ENCODE measurements around the gene IGFBP7. TPM values are rescaled to one million over a fixed set of nuclear protein-coding genes. Genes with fewer than 3 reads are reported as not detected.
A peak's percentile ranks its signal among the peaks of the same experiment; 100 is the strongest.

Gene IGFBP7
- polyA plus RNA-seq, 4 donors: 651 to 699 (median 679) TPM

DNA sequence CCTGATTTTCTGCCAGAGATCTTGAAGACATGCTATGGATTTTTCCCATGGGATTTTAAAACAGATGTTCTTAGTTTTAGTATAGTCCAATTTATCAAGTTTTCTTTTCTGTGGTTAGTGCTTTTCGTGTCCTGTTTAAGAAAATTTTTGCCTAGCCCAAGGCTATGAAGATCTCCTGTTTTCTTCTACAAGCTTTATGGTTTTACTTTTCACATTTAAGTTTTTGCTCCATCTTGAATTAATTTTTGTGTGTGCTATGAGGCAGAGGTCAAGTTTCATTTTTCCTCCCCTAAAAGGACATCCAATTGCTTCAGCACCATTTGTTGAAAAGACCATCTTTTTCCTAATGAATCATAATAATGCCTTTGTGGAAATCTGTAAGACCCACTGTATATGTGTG is 65.9 kb downstream of the IGFBP7 start:
- DNase-seq (ENCODE audit: low read depth in 4 of 4, low spot score in 3 of 4): no peak

DNA sequence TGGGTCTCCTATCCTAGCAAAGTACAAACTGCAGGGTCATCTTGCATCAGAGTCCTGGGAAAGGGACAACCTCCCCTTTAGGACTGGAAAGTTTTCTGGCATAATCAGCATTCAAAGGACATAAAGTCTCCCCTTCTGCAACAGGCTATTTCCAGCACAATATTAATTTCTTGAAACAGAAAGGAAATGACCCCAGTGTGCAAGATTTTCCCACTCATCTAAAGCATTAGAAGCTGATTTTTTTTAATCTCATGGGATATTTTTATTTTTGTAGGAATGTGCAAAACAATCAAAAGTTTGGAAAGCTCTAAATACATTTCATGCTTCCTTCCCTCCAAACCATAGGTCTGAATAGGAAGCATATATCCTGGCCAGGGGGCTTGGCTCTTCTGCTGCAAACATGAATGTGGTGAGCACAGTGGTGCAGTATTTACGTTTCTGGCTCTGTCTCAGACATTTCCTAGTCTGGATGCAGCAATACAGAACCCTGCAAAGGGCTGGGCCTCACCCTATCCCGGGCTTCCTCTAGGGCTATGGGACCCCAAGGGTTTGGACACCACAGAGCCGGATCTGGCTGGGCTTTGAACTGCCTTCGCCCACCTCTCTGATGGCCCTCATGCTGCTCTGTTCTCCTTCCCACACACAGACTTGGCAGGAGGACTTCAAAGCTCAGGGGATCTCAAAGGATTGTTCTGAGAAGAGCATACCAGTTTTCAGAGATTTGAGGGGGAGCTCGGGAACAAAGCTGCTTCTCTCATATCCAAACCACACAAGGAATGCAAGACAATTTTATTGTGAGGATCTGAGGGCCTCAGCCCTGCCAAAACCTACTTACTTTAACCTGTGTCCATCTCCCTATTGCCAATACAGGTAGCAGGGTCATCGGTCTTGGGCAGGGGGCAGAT is 66.6 kb downstream of the IGFBP7 start:
- no peak for DNase-seq (ENCODE audit: low read depth in 4 of 4, low spot score in 3 of 4)

DNA sequence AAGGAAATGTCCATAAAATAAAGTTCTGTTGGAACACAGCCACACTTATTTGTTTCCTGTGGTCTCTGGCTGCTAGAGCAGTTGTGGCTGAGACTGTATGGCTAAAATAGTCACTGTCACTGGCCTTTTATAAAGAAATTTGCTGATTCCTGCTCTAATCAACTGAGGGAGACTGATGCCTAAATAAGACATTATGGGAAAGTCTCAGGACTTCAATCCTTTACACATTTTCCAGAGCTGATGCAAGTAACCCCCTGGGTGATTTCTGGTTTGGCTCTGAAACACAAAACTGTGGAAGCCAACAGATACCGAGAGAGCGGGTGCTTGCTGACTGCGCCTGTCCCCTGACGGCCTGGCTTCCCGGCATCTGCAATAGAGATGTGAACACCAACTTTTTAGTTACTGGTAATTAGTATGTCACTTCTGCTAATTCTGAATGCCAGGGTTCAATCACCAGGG is 67.4 kb downstream of the IGFBP7 start:
- no peak for DNase-seq (ENCODE audit: low read depth in 4 of 4, low spot score in 3 of 4)

DNA sequence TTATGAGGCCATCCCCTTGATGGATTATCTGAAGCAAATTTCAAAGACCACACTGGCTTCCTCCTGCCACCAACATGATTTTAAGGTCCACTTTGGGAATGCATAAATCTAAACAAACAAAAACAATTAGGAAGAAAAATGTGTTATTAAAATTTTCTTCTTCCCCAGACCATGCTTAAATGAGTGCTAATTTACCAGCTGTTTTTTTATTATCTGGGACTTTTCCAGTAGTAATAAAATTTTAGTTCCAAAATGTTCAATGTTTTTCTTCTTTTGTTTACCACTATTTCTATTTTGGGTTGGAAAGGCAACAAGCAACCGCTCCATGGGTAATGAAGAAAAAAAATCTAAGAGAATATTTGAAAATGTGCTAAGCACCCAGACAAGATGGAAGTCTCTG is 69.2 kb downstream of the IGFBP7 start:
- no peak for DNase-seq (ENCODE audit: low read depth in 4 of 4, low spot score in 3 of 4)

DNA sequence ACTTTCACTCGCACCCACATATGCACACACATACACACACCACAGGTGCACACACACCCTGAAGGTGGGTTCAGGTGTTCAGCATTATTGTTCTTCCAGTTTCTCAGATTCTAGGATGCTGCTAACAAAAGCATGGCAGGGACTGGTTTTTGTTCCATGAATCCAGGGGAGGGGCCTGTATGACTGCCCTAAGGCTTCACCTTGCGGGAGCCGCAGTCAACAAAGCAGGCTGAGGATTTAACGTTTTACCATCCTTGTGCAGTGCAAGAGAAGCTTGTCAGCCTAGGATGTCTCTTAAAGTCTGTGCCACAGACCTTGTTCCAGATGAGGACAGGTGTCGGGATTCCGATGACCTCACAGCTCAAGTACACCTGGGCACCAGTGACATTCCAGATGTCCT is 69.7 kb downstream of the IGFBP7 start:
- no peak for DNase-seq (ENCODE audit: low read depth in 4 of 4, low spot score in 3 of 4)

DNA sequence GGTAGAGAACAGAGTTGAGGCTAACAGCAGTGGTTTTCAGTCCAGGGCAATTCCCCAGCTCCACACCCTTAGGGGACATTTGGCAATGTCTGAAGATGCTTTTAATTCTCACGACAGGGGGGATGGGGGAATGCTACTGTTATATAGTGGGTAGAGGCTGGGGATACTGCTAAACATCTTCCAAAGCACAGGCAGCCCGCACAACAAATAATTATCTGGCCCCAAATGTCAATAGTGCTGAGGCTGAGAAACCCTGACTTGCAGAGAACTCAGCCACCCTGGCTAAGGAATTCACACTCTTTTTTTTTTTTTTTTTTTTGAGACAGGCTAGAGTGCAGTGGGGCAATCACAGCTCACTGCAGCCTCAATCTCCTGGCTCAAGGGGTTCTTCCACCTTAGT is 70.8 kb downstream of the IGFBP7 start:
- DNase-seq (ENCODE audit: low read depth in 4 of 4, low spot score in 3 of 4): no peak

DNA sequence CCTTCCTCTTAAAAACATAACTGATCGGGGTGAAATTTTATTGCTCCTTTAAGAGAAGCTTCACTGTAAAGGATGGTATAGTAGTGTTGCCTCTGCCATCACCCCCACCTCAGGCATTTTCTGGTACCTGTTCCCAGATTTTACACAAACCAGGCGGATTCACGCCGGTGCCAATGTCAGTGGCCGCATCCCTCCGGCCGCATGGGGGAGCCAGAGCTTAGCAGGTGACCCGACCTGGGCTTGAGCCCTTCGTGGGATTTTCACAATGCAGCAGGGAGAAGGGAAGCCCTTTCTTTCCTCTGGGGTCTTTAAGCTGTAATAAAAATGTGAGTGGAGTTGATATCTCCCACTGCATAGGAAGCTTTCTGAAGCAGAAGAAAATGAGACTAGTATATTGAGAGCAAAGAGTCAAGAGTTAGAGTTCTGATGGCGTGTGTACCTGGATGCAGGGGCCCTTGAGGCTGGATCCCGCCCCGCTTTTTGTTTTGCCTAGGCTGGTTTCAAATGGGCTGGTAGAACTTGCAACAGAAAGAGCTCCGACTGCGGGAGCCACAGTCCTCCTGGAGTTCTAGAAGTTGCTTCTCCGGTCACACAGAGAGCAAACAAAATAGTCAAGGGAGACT is 72.1 kb downstream of the IGFBP7 start:
- DNase-seq (ENCODE audit: low read depth in 4 of 4, low spot score in 3 of 4): peak in 1 of 4 donors; percentile 54

DNA sequence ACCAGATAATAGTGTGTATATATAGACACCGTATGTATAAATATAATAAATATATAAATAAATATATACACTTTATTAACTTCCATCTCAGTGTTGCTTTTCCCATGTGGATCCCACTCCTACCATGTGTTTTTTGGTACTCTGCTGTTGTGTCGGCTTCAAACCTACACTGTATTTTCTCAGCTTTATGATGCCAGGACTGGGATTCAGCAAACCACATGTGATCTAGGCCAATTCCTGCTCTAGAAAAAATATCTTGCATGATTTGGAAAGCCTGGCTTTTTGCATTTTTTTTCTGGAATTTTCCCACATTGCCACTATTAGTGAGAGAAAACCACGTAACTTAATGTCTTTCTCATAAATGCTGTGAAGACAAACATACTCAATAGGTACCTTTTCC is 75.7 kb downstream of the IGFBP7 start:
- DNase-seq (ENCODE audit: low read depth in 4 of 4, low spot score in 3 of 4): no peak

DNA sequence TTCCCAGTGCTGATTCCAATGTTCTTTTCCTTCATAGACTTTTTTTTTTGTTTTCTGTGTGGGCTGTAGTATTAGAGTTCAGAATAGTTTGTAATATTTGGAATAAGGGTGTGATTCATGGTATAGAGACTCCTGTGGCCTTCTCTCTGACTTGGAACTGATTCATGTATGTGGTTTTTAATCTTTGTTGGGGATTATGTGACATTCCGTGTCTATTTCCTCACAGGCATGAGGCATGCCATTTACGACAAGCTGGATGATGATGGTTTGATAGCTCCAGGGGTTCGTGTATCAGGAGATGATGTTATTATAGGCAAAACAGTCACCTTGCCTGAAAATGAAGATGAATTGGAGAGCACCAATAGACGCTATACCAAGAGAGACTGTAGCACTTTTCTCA is 87.1 kb downstream of the IGFBP7 start:
- no peak for DNase-seq (ENCODE audit: low read depth in 4 of 4, low spot score in 3 of 4)

DNA sequence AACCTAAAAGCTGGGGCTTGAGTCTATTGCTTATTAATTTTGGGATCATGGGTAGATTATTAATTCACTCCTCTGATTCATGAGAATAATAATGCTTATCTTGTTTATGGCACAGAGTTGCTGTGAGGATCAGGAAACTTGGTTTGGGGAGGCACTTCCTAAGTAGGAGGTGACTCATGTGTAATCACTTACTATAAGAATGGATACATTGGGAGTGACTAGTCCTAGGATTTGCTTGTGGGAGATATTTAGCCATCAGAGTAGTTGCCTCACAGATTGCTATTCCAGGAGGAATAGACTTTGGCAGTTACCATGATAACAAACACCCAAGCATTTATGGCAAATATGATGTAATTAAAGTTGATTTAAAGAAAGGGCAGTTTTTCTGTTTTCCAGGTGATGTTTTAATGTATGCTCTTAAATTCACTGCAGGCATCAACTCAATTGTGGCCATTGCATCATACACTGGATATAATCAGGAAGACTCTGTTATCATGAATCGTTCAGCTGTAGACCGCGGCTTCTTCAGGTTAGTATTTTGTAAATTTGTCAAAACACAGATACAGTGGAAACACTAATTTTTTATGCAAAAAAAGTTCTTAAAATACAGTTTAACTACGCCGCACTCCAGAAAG is 89.6 kb downstream of the IGFBP7 start:
- no peak for DNase-seq (ENCODE audit: low read depth in 4 of 4, low spot score in 3 of 4)

DNA sequence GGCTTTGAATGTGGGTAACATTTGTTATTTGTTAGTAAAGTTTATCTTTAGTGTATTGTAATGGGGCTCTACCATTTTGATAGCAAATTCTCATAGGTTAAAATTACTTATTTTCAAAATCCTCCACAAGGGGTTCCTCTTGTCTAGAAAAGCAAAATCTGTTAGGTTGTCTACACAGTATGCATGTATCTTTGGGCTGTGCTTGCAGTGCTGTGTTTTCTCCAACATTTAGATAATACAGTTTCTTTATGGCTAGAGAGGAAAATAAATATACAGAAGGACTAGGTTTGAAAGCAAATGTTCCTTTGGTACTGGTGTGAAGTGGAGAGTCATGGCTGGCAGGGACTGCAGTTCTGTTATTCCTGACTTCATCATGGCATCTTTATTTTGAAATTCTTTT is 91.2 kb downstream of the IGFBP7 start:
- no peak for DNase-seq (ENCODE audit: low read depth in 4 of 4, low spot score in 3 of 4)

DNA sequence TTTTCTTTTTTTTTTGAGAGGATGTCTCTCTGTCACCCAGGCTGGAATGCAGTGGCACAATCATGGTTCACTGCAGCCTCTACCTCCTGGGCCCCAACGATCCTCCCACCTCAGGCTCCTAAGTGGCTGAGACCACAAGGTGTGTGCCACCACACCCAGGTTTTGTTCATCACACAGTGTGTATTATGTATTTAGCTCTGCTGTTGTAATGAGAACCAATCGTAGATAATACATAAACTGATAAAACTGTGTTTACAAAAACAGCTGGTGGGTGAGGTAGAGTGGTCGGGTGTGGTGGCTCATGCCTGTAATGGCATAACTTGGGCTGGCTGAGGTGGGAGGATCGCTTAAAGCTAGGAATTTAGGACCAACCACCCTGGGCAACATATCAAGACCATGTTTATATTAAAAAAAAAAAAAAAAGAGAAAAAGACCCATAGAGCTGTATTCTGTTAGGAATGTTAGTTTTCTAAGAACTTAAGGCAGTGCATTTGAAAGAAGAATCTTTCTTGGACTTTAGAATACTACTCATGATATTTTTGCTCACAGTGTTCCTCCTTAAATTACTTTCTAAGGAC is 96.6 kb downstream of the IGFBP7 start:
- DNase-seq (ENCODE audit: low read depth in 4 of 4, low spot score in 3 of 4): no peak

DNA sequence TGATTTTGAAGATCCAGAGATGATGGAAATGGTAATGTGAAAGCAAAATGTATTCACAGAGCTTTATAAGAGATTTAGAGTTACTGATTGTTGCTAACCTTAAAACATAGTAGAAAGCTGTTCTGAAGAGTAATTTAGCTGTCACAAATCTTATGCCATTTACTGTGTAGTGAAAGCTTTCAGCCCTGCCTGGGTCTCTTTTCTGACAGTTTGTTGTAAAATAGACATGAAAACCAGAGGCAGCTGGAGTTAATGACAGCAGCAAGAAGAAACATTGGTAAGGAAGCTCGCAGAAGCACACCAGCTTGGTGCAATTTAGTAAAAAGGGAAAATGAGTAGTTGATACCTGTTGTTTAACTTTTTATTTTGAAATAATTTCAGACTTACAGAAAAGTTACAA is 110.4 kb downstream of the IGFBP7 start:
- DNase-seq (ENCODE audit: low read depth in 4 of 4, low spot score in 3 of 4): no peak

DNA sequence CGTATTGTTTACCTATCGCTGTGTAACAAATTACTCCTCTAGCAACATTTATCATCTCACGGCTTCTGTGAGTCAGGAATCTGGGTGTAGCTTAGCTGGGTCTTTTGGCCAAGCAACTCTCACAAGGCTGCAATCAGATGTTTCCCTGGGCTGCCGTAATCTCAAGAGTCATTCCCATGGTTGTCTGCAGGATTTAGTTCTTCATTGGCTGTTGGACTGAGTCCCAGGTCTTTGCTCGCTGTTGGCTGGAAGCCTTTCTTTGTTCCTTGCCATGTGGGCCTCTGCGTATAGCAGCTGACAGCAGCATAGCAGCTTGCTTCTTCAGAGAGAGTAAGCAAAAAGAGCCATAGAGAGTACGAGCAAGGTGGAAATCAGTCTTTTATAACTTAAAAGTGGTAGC is 114.7 kb downstream of the IGFBP7 start:
- DNase-seq (ENCODE audit: low read depth in 4 of 4, low spot score in 3 of 4): peak in 1 of 4 donors; percentile 36

DNA sequence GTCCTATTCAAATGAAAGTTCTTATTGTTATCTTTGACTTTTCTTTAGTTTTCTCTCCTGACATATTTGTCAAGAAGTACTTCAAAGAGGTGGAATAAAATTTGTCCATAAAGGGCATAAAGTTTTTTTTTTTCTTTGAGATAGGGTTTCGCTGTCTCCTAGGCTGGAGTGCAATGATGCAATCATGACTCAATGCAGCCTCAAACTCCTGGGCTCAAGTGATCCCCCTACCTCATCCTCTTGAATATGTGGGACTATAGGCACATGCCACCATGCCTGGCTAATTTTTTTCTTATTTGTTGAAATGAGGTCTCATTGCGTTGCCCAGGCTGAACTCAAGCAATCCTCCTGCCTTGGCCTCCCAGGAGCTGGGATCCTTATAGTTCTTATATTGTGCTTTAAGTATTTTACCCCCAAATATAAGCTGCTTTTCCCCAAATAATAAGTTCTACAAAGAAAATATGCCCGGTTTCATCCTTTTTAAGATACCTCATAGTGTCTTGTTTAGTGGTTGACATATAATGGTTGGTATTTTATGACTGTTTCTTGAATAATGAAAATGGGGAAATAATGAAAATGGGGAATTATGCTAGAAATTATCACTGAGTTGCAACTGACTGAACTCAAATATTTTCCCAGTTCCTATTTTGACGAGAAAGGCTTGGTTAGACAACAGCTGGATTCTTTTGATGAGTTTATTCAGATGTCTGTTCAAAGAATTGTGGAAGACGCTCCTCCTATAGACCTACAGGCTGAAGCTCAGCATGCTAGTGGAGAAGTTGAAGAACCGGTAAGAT is 119.9 kb downstream of the IGFBP7 start:
- no peak for DNase-seq (ENCODE audit: low read depth in 4 of 4, low spot score in 3 of 4)

DNA sequence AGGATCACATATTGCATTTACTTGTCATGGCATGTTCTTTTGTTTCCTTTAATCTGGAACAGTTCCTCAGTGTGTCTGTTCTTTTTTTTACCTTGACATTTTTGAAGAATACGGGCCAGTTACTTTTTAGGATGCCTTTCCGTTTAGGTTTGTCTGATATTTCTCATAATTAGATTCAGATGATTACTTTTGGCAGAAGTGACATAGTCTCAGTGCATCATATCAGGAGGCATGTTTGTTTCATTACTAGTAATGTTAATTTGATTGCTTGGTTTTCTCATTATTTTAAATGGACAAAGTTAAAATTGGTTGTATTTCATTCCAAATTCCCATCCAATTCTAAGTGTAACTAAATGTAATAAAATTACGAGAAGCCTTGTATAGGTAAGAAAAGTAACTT is 123.2 kb downstream of the IGFBP7 start:
- no peak for DNase-seq (ENCODE audit: low read depth in 4 of 4, low spot score in 3 of 4)

DNA sequence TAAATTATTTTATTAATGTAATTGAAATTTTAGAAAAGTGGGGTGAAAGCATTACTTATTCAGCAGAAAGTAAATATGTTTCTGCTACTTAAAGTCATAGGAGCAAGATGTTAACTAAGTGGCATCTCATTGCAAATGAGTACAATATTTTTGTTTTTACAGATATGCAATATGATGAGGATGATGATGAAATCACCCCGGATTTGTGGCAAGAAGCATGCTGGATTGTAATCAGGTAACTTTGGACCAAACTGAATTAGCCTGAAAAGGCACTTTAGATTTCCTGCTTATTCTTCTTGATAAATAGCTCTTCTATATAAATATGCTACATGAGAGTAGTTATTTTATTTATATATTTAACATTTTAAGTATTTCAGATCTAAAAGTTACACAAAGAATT is 124.0 kb downstream of the IGFBP7 start:
- no peak for DNase-seq (ENCODE audit: low read depth in 4 of 4, low spot score in 3 of 4)

DNA sequence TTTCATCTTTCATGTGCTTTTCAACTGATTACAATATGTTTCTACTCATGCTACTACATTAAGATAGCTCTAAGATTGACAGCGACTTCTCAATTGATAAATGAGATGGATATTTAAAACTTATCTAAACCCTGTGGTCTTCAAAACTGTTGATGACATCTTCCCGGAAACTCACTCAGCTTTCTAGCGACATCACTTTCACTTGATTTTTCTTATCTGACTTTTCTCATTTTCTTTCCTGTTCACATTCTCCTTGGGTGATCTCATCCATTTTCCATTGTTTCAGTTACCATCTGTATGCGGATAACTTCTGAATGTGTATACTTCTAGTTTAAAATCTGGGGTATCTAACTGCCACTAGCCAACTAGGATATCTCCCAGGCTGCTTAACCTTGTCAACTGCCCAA is 128.4 kb downstream of the IGFBP7 start:
- DNase-seq (ENCODE audit: low read depth in 4 of 4, low spot score in 3 of 4): no peak
